HL-60/S4 (cell line): ENCODE data around the gene PEAK3.

Experiments
- in situ Hi-C: fragments of 300-500 bp; cut with MboI; formaldehyde crosslinking; loops from 2 replicates; pipeline ENCODE4 v1.14.3; 2022; ENCODE audit warnings: low sequenced_read_pairs

The PEAK3 gene

GRCh38 chr19:2282062-2282861, at the start of gene PEAK3:
Gene PEAK3 (minus strand): TSS chr19:2282175. CDS start chr19:2280931, 1,244 bp downstream.
- in situ Hi-C loops: no loop called here

GRCh38 chr19:2330632-2331284, 48.8 kb upstream of the PEAK3 start:
- in situ Hi-C loops: no loop called here

GRCh38 chr19:2330255-2330631, 48.3 kb upstream of the PEAK3 start:
- in situ Hi-C loops: no loop called here

- in situ Hi-C loops: no loop called here
These were observed 47.5 kb upstream of the PEAK3 start for GRCh38 chr19:2329501-2329916.

GRCh38 chr19:2329149-2329478, 47.1 kb upstream of the PEAK3 start:
- in situ Hi-C loops: no loop called here

GRCh38 chr19:2328401-2329148, 46.6 kb upstream of the PEAK3 start, which contains the start of the genes LSM7 and SPPL2B:
Gene LSM7 (minus strand): TSS chr19:2328586. CDS start chr19:2328566, 20 bp downstream.
Gene SPPL2B (plus strand): TSS chr19:2328684. CDS start chr19:2328710, 26 bp downstream.
- in situ Hi-C loops: no loop called here

GRCh38 chr19:2327773-2328400, 45.9 kb upstream of the PEAK3 start:
- in situ Hi-C loops: no loop called here

- in situ Hi-C loops: no loop called here
These were observed 44.9 kb upstream of the PEAK3 start for GRCh38 chr19:2326699-2327360.

GRCh38 chr19:2325281-2326046, 43.5 kb upstream of the PEAK3 start:
- in situ Hi-C loops: no loop called here

- in situ Hi-C loops: no loop called here
These were observed 42.4 kb upstream of the PEAK3 start for GRCh38 chr19:2324220-2324948.

- in situ Hi-C loops: no loop called here
These were observed 41.7 kb upstream of the PEAK3 start for GRCh38 chr19:2323707-2324106.

- in situ Hi-C loops: no loop called here
These were observed 39.7 kb upstream of the PEAK3 start for GRCh38 chr19:2321565-2322283.

GRCh38 chr19:2320939-2321338, 39.0 kb upstream of the PEAK3 start:
- in situ Hi-C loops: no loop called here

GRCh38 chr19:2320049-2320448, 38.1 kb upstream of the PEAK3 start:
- in situ Hi-C loops: no loop called here

- in situ Hi-C loops: no loop called here
These were observed 37.6 kb upstream of the PEAK3 start for GRCh38 chr19:2319551-2319950.

GRCh38 chr19:2318923-2319322, 36.9 kb upstream of the PEAK3 start:
- in situ Hi-C loops: no loop called here

GRCh38 chr19:2317756-2318155, 35.8 kb upstream of the PEAK3 start:
- in situ Hi-C loops: no loop called here

- in situ Hi-C loops: no loop called here
These were observed 35.3 kb upstream of the PEAK3 start for GRCh38 chr19:2317300-2317699.
